Left cardiac atrium (tissue), 4 donors: ENCODE results near the gene SLC6A18. TPM values are rescaled to one million over a fixed set of nuclear protein-coding genes. Genes with fewer than 3 reads are reported as not detected.

Experiments used
- ATAC-seq, 2 donors: fragments of 200-7000 bp; cut with Tn5 transposase; one replicate each; pipeline ENCODE4 v1.9.1; 2020; ENCODE audit warnings: mild to moderate bottlenecking in 2 of 2, moderate library complexity in 2 of 2
- DNase-seq: peaks from one replicate; pipeline ENCODE4 v3.0.0-alpha.2; 2020
- intact Hi-C, 2 donors: fragments of 100-400 bp; cut with DNase I; formaldehyde crosslinking; loops; one replicate each; pipeline versions ENCODE4 v1.14.1 to v1.15.1; 2022 to 2023
- total RNA-seq, 2 donors: library from RNA; stranded (reverse); fragmentation: NEBNext Ultra II Directional; extraction: Animal tissue kit (Norgen Biotek cat#: 25700); gene quantifications; one replicate each; pipeline ENCODE4 v1.2.1, GENCODE V29; 2021
- donor health status: DM: no; HTN: yes; CAD: no.
- donor health status: DM: no; HTN: yes; CAD: no; lungs with severe emphysema.
- donor health status: DM: yes; HTN: yes; CAD: no.
- donor health status: Dilated cardiomyopathy.

Gene SLC6A18
- total RNA-seq, 2 donors from 2014 or later: not detected

GRCh38 chr5:1186351-1187233, 38.6 kb upstream of the SLC6A18 start:
- intact Hi-C loops: no loop called here
- ATAC-seq (no peak), DNase-seq (peak; percentile 7)

DNA sequence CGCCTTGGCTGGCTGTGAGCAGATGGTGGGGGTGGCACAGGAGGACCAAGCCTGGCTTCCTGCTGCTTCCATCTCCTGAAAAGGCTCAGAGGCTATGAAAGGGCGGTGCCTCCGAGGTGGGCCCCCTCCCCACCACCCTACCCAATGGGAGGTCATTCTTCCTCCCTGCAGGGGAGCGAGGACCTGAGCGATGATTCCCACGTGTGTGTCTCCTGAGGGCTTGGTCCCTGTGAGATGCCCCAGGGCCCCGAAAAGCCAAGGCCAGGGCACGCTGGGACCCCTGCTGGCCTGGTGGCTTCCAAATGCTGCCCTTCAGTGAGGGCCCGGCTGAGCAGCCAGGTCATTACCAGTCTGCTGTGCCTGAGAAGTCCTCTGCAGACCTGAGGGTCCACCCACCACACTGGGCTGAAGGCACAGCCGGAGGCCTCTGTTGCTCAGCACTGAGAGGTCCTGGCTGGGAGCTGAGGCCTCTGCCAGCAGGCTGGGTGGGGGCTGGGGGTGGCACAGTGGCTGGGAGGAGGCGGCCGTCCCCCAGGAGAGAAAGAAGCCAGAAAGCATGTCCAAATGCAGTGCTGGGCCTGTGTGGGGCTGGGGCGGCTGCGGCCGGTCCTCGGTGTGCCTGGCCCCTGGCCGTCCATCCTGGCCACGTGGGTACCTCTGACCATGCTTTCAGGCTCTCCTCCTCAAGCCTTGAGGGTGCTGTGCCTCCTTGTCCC, 37.8 kb upstream of the SLC6A18 start:
- ATAC-seq: no peak

GRCh38 chr5:1187950-1188334, 37.2 kb upstream of the SLC6A18 start:
- DNase-seq: no peak
- intact Hi-C loops: no loop called here

More for the DNA sequence above, 37.8 kb upstream of the SLC6A18 start:
- intact Hi-C loops: no loop called here
- DNase-seq: peak; percentile 12

GRCh38 chr5:1188464-1188863, 36.7 kb upstream of the SLC6A18 start:
- ATAC-seq: no peak
- intact Hi-C loops: no loop called here

More at GRCh38 chr5:1187950-1188334, 37.2 kb upstream of the SLC6A18 start:
- no peak for ATAC-seq

GRCh38 chr5:1189269-1189668, 35.9 kb upstream of the SLC6A18 start:
- DNase-seq (no peak), ATAC-seq (no peak)
- intact Hi-C loops: no loop called here

More at GRCh38 chr5:1188464-1188863, 36.7 kb upstream of the SLC6A18 start:
- DNase-seq: no peak

DNA sequence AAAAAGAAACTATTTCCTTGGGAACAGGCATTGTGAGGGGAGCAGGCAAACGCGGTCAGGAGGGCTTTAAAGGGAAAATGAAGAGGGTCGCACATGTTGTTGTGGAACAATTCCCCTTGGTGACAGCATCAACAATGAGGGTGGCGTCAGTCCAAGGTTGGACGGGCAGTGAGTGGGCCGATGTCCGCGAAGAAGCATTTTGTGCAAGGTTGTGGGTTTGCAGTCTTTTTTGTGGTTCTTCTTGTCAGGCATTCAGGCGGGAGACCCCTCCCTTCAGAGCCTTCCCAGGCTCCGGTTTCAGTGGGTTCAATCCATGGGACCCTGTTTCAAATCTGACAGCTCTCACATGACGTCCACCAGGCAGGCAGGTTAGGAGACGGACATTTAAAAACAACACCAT, 34.9 kb upstream of the SLC6A18 start:
- ATAC-seq: no peak
- intact Hi-C loops: no loop called here
- peak; percentile 10 for DNase-seq

GRCh38 chr5:1190837-1191239, 34.3 kb upstream of the SLC6A18 start:
- ATAC-seq (no peak), DNase-seq (no peak)
- intact Hi-C loops: no loop called here

- intact Hi-C loops: no loop called here
- ATAC-seq (no peak), DNase-seq (peak; percentile 7)
Measured at GRCh38 chr5:1192971-1193590, 32.1 kb upstream of the SLC6A18 start.

DNA sequence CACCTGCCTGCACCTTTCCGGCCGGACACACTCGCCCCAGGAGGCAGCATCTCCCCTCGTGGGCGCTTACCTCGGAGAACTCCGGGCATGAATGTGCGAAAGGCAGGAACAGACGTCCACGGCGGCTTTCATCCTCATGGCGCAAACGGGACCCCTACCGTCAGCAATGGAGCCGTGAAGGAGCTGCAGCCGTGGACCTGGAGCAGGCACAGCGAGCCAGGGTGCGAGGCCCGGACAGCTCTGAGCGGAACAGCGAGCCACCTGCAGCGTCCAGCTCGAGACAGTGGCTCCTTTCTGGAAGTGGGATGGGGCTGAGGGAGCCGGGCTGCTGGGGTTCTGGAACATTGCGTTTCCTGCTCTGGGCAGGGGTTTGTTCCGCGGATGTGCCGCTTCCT, 31.6 kb upstream of the SLC6A18 start:
- intact Hi-C loops: no loop called here
- DNase-seq (peak; percentile 16), ATAC-seq (no peak)

DNA sequence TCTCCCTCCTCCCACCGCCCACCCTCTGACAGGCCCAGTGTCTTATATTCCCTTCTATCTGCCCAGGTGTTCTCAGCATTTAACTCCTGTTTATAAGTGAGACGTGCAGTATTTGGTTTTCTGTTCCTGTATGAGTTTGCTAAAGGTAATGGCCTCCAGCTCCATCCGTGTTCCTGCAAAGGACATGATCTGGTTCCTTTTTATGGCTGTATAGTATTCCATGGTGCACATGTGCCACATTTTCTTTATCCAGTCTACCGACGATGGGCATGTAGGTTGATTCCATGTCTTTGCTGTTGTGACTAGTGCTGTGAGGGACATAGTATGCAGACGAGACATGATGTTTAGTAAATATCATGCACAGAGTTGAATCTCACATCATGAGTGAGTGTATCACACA, 30.8 kb upstream of the SLC6A18 start:
- intact Hi-C loops: no loop called here
- DNase-seq: no peak
- no peak for ATAC-seq

DNA sequence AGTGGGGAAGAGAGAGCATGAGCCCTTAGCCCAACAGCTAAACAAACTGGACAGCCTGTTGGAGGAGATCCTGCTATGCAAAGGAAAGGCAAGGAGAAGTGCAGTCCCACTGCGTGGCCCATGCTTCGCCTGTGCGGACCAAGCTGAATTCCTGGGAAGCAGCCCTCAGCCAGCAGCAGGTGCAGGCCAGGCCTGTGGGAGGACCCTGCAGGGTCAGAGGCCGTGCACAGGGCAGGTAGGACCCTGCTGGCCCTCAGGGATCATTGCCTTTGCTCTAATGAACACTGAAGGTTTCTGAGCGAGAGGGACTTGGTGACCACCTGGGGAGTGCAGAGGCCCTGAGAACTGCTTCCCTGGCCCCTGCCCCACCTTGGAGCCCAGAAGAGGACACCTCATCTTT, 29.7 kb upstream of the SLC6A18 start:
- ATAC-seq (no peak), DNase-seq (no peak)
- intact Hi-C loops: no loop called here

DNA sequence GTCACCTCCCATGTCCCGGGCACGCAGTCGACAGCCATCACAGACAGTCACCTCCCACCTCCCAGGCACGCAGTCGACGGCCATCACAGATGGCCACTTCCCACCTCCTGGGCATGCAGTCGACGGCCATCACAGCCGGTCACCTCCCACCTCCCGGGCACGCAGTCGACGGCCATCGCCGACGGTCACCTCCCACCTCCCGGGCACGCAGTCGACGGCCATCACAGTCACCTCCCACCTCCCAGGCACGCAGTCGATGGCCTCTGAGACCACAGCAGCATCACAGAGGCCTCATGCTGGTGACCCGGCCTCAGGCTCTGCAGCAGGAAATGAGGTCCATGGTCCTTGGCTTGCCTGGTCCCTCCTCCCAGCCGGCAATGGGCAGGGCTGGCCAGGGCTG, 29.3 kb upstream of the SLC6A18 start:
- intact Hi-C loops: no loop called here
- DNase-seq: peak; percentile 9
- no peak for ATAC-seq

- intact Hi-C loops: no loop called here
- ATAC-seq (no peak), DNase-seq (no peak)
Measured at GRCh38 chr5:1196562-1196961, 28.6 kb upstream of the SLC6A18 start.

DNA sequence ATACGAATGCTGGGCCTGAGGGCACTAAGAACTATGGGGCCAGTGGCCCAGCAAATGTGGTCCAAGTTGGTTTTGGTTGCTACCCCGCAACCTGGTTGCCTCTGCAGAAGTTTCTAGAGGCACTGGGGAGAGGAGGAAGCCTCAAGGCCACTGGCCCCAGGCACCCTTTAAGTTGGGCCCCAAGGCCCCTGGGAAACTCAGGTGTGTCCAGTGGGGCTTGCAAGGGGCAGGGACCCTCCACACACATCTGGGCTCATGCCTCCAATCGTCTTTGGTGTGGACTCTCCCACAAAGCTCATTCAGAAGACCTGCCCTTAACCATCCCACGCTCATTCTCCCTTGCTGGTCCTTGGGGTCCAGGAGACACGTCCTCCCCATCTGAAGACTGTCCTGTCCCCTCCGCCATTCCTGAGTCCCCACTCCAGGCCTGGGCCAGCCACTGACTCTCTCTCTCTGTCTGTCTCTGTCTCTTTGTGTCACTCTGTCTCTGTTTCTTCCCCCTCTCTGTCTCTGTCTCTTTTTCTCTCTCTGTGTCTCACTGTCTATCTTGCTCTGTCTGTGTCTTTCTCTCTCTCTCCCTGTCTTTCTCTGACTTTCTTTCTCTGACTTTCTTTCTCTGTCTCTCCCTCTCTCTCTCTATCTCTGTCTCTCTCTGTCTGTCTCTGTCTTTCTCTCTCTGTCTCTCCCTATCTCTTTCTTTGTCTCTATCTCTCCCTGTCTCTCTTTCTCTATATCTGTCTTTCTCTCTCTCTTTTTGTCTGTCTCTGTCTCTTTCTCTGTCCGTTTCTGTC, 27.1 kb upstream of the SLC6A18 start:
- DNase-seq (peak; percentile 7), ATAC-seq (no peak)
- intact Hi-C loops: no loop called here

DNA sequence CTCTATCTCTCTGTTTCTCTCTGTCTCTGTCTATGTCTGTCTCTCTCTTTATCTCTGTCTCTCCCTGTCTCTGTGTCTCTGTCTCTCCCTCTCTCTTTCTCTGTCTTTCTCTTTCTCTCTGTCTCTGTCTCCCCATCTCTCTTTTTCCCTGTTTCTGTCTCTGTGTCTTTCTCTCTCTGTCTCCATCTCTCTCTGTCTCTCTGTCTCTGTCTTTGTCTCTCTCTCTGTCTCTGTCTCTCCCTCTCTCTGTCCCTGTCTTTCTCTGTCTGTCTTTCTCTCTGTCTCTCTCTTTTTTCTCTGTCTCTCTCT, 25.9 kb upstream of the SLC6A18 start:
- DNase-seq: no peak
- intact Hi-C loops: no loop called here
- no peak for ATAC-seq

GRCh38 chr5:1199649-1200494, 25.3 kb upstream of the SLC6A18 start:
- intact Hi-C loops: no loop called here
- ATAC-seq (no peak), DNase-seq (peak; percentile 10)

- no peak for ATAC-seq
- intact Hi-C loops: no loop called here
- DNase-seq: peak; percentile 10
Measured at GRCh38 chr5:1200495-1201326, 24.5 kb upstream of the SLC6A18 start.
